Measurements from ENCODE around the gene ZBTB7C.

Gene ZBTB7C

GRCh38 chr18:48409591-48410094, 460 bp upstream of the ZBTB7C start:
- in situ Hi-C loops (cut with HindIII; ENCODE audit: low sequenced_read_pairs): no loop called here
- peak overlapping the region; percentile 57 for H3K4me3 ChIP-seq (ENCODE audit: low read depth, low read length)
- DNase-seq (ENCODE audit: low read depth, low spot score): no peak
- no peak for TF ChIP-seq CTCF (IDR thresholded peaks at IDR 0.05; ENCODE audit: low read depth, low read length)

- TF ChIP-seq CTCF (IDR thresholded peaks at IDR 0.05; ENCODE audit: low read depth, low read length): no peak
- in situ Hi-C loops (cut with HindIII; ENCODE audit: low sequenced_read_pairs): no loop called here
- no peak for DNase-seq (ENCODE audit: low read depth, low spot score)
- no peak overlapping the region for H3K4me3 ChIP-seq (ENCODE audit: low read depth, low read length)
These were observed 964 bp downstream of the ZBTB7C start for GRCh38 chr18:48408111-48408726.

GRCh38 chr18:48407358-48407757, 1.8 kb downstream of the ZBTB7C start:
- no peak for TF ChIP-seq CTCF (IDR thresholded peaks at IDR 0.05; ENCODE audit: low read depth, low read length)
- in situ Hi-C loops (cut with HindIII; ENCODE audit: low sequenced_read_pairs): no loop called here
- DNase-seq (ENCODE audit: low read depth, low spot score): no peak
- no peak overlapping the region for H3K4me3 ChIP-seq (ENCODE audit: low read depth, low read length)

GRCh38 chr18:48405978-48406377, 3.2 kb downstream of the ZBTB7C start:
- H3K4me3 ChIP-seq (ENCODE audit: low read depth, low read length): no peak overlapping the region
- no peak for DNase-seq (ENCODE audit: low read depth, low spot score)
- TF ChIP-seq CTCF (IDR thresholded peaks at IDR 0.05; ENCODE audit: low read depth, low read length): no peak
- in situ Hi-C loops (cut with HindIII; ENCODE audit: low sequenced_read_pairs): no loop called here

- no peak for TF ChIP-seq CTCF (IDR thresholded peaks at IDR 0.05; ENCODE audit: low read depth, low read length)
- DNase-seq (ENCODE audit: low read depth, low spot score): peak; percentile 47
- in situ Hi-C loops (cut with HindIII; ENCODE audit: low sequenced_read_pairs): no loop called here
- no peak overlapping the region for H3K4me3 ChIP-seq (ENCODE audit: low read depth, low read length)
These were observed 4.3 kb downstream of the ZBTB7C start for GRCh38 chr18:48404716-48405507.

- H3K4me3 ChIP-seq (ENCODE audit: low read depth, low read length): no peak overlapping the region
- in situ Hi-C loops (cut with HindIII; ENCODE audit: low sequenced_read_pairs): no loop called here
- peak; percentile 32 for DNase-seq (ENCODE audit: low read depth, low spot score)
- no peak for TF ChIP-seq CTCF (IDR thresholded peaks at IDR 0.05; ENCODE audit: low read depth, low read length)
These were observed 6.2 kb downstream of the ZBTB7C start for GRCh38 chr18:48402953-48403352.
